GM13977 (cell line): ENCODE data around the gene KRT15.

Experiments
- DNase-seq: peaks from one replicate; pipeline ENCODE4 v3.0.0; 2012; ENCODE audit warnings: low spot score
- in situ Hi-C: fragments of 300-500 bp; cut with MboI; formaldehyde crosslinking; loops from one replicate; pipeline ENCODE4 v1.12.0; 2022; ENCODE audit warnings: low sequenced_read_pairs, low pct_unique_long_range_greater_than_20kb, mixed read lengths, inconsistent platforms; ENCODE audit not compliant: unreplicated experiment
- TF ChIP-seq, protein P1 (sequence below): IDR thresholded peaks from 2 replicates; pipeline ENCODE4 v1.5.1; 2012; ENCODE audit warnings: mild to moderate bottlenecking, control low read depth; ENCODE audit not compliant: insufficient read depth; ENCODE audit errors: extremely low read depth, missing control alignments

Gene KRT15

GRCh38 chr17:41498276-41498675 lies 20.4 kb downstream of the KRT15 start:
- no peak for DNase-seq
- TF ChIP-seq, protein P1, sequence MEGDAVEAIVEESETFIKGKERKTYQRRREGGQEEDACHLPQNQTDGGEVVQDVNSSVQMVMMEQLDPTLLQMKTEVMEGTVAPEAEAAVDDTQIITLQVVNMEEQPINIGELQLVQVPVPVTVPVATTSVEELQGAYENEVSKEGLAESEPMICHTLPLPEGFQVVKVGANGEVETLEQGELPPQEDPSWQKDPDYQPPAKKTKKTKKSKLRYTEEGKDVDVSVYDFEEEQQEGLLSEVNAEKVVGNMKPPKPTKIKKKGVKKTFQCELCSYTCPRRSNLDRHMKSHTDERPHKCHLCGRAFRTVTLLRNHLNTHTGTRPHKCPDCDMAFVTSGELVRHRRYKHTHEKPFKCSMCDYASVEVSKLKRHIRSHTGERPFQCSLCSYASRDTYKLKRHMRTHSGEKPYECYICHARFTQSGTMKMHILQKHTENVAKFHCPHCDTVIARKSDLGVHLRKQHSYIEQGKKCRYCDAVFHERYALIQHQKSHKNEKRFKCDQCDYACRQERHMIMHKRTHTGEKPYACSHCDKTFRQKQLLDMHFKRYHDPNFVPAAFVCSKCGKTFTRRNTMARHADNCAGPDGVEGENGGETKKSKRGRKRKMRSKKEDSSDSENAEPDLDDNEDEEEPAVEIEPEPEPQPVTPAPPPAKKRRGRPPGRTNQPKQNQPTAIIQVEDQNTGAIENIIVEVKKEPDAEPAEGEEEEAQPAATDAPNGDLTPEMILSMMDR = no peak
- in situ Hi-C loops = loop anchor here (25.0 kb wide), 1 partner anchor 89 kb away; the partner anchor contains the start of gene KRT14

GRCh38 chr17:41496803-41497484 lies 21.7 kb downstream of the KRT15 start:
- in situ Hi-C loops = loop anchor here (25.0 kb wide), 1 partner anchor 90 kb away; the partner anchor contains the start of gene KRT14
- TF ChIP-seq, protein P1 = peak; percentile 52
- peak; percentile 71 for DNase-seq

GRCh38 chr17:41494524-41494923 lies 24.2 kb downstream of the KRT15 start:
- TF ChIP-seq, protein P1 = no peak
- no peak for DNase-seq
- in situ Hi-C loops = loop anchor here (25.0 kb wide), 1 partner anchor 93 kb away; the partner anchor contains the start of gene KRT14

DNA sequence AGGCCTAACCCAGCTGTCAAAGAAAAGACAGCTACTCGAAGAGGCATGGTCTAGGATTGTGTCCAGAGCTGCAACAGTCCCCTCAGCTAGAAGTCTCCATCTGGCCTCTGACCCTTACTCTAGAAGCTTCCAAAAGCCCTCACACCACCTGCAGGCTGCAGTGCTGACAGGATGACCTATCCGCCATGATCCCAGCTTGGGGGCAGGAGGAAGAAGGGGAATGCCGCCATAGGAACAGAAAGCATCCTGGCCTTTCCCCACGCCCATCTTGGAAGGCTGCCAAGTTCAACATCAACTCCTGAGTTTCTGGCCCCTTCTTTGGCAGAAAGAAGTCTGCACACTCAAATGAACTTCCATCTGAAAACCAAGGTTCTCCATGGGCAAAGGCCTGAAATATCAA lies 25.9 kb downstream of the KRT15 start:
- in situ Hi-C loops = loop anchor here (25.0 kb wide), 1 partner anchor 95 kb away; the partner anchor contains the start of gene KRT14
- no peak for DNase-seq
- TF ChIP-seq, protein P1 = no peak

GRCh38 chr17:41492351-41492750 lies 26.3 kb downstream of the KRT15 start:
- TF ChIP-seq, protein P1 = no peak
- DNase-seq = no peak
- in situ Hi-C loops = loop anchor here (25.0 kb wide), 1 partner anchor 95 kb away; the partner anchor contains the start of gene KRT14

DNA sequence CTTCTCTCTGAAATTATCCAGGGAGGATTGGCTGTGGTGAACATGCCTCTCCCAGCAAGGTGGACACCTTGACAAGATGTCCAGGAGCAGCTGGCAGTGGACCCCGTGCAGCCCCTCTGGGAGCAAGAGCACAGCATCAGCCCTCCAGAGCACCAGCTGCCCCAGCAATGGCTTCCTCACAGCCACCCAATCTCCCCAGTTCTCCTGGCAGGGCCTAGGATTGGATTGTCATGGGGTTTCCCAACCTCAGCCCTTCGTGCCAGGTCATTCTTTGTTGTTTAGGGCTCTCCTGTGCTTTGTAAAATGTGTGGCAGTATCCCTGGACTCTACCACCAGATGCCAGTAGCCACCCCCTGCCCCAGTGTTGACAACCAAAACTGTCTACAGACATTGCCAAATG lies 27.2 kb downstream of the KRT15 start:
- TF ChIP-seq, protein P1 = no peak
- in situ Hi-C loops = loop anchor here (25.0 kb wide), 1 partner anchor 96 kb away; the partner anchor contains the start of gene KRT14
- no peak for DNase-seq
